Stimulated activated CD8-positive, alpha-beta memory T cell treated with anti-CD3 and anti-CD28 coated beads, Interleukin-2, amount 100 ng/mL, for 1 hour (primary cell): Measurements from ENCODE around the gene HOXD4.

Experiments
- DNase-seq, 2 donors: peaks; one replicate each; pipeline ENCODE4 v3.0.0-alpha.2; 2020; ENCODE audit warnings: low read depth in 2 of 2

HOXD4 gene

DNA sequence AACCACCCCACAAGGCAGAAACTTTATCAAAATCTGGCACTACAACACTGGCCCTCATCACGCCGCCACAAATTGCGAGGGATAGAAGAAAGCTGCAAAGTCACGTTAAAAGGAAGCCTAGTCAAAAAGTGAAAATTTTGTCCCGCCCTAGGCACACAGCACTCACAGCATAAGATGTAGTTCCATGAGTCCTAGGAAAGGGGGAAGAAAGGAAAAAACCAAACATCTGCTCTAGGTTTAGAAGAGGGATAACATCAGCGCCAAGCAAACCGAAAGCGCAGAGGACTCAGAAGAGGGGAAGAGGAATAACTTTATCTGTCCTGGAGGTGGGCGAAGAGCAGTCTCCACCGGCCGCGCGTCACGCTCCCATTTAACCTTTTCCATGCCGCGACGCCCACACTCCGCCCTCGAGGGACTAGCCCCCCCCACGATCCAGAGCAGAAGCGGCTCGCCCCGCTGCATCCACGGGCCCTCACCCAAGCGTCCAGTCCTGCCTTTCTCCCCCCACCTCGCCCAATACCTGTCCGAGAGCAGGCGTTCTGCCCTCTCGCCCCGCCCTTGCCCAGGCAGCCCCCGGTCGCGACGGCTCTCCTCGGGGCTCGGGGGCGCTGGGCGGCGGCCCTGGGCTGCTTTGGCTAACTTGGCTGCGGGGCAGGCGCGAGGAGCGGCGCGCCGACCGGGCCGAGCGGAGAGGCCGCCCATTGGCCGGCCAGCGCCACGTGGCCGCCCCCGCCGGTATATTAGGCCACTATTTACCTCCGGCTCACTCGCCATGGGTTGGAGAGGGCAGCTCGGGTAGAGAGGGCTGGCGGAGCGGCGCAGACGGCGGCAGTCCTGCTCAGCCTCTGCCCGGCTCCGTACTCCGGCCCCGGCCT lies 36.8 kb downstream of the HOXD4 start, which contains the start of gene HOXD1:
HOXD1 (plus strand) TSS at position 770 of the 875 bp plus-strand sequence. CDS start 134 bp downstream, outside the sequence.
- DNase-seq = no peak

DNA sequence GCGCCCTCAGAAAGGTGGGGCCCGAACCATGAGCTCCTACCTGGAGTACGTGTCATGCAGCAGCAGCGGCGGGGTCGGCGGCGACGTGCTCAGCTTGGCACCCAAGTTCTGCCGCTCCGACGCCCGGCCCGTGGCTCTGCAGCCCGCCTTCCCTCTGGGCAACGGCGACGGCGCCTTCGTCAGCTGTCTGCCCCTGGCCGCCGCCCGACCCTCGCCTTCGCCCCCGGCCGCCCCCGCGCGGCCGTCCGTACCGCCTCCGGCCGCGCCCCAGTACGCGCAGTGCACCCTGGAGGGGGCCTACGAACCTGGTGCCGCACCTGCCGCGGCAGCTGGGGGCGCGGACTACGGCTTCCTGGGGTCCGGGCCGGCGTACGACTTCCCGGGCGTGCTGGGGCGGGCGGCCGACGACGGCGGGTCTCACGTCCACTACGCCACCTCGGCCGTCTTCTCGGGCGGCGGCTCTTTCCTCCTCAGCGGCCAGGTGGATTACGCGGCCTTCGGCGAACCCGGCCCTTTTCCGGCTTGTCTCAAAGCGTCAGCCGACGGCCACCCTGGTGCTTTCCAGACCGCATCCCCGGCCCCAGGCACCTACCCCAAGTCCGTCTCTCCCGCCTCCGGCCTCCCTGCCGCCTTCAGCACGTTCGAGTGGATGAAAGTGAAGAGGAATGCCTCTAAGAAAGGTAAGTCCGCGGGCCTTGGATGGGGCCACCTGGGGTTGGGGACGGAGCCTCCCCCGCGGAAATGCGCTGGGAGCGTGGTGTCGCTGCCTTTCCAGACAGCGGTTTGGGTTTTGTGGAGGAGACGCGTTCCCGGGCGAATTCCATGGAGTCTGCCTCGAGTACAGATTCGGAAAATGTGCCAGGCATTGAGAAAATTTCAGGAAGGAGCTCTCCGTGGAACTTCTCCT lies 37.7 kb downstream of the HOXD4 start:
- DNase-seq = no peak

DNA sequence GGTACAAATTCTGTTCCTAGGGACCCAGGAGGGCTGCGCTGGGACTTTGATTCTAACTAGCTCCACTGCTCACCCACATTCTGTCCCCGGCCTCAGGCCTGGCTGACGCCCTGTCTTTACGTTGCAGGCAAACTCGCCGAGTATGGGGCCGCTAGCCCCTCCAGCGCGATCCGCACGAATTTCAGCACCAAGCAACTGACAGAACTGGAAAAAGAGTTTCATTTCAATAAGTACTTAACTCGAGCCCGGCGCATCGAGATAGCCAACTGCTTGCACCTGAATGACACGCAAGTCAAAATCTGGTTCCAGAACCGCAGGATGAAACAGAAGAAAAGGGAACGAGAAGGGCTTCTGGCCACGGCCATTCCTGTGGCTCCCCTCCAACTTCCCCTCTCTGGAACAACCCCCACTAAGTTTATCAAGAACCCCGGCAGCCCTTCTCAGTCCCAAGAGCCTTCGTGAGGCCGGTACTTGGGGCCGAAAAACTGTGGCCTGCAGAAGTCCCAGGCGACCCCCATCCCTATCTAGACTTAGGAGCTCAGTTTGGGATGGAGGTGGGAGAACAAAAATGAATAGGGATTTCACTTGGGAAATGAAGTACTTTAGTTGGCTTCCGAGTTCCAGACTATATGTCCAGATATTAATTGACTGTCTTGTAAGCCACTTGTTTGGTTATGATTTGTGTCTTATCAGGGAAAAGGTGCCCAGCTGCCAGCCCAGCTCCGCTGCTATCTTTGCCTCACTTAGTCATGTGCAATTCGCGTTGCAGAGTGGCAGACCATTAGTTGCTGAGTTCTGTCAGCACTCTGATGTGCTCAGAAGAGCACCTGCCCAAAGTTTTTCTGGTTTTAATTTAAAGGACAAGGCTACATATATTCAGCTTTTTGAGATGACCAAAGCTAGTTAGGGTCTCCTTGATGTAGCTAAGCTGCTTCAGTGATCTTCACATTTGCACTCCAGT lies 38.6 kb downstream of the HOXD4 start:
- no peak for DNase-seq

DNA sequence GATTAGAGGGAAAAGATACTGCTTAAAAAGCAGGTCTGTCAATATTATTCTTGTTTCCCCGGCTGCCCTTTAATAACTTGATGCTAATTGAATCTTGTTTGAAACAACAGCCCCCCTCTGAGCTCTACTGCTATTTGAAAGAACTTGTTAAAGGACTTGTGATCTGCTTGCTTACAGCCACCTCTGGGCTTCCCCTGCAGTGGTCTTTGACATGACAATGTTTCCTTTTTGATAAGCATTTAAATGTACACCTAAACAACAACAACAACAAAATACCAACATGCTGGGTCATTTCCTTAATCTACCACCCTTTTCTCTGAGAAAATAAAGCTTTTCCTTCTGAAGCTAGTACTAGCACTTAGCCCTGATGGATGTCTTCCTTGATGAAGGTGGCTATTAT lies 41.0 kb downstream of the HOXD4 start:
- no peak for DNase-seq

GRCh38 chr2:176193048-176193447 lies 41.7 kb downstream of the HOXD4 start:
- no peak for DNase-seq

DNA sequence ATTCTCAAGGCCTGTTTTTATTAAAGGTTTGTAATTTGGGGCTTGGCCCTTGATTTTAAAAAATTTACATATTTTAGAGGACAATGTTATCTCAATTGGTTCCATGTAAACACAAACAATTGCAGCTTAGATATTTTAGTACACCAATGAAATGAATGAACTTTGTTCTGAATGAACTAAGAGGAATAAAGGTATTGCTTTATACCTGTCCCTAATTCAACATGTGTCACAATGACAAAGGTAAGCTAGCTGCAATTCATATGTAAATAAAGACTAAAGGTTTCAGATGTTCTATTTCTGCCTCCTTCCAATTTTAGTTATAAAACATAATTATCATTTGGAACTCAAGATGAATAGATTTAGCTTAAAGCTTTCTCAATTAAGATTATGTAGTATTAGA lies 48.6 kb downstream of the HOXD4 start:
- DNase-seq = no peak

- no peak for DNase-seq
Measured at GRCh38 chr2:176200971-176201370, 49.6 kb downstream of the HOXD4 start.

- DNase-seq = no peak
Measured at GRCh38 chr2:176202491-176202890, 51.1 kb downstream of the HOXD4 start.
